Activated CD4-positive, alpha-beta T cell treated with anti-CD3 and anti-CD28 coated beads, Interleukin-2, amount 10 ng/mL, durations not matched to agents 24 days and 14 days (primary cell): ENCODE data around the gene ARHGAP12. TPM values are rescaled to one million over a fixed set of nuclear protein-coding genes. Genes with fewer than 3 reads are reported as not detected.
A peak's percentile ranks its signal among the peaks of the same experiment; 100 is the strongest.

Experiments
- DNase-seq: peaks from one replicate; pipeline ENCODE4 v3.0.0; 2022
- H3K27ac Mint-ChIP-seq: one replicate; pipeline ENCODE4 v1.8.0; 2022; ENCODE audit warnings: mild to moderate bottlenecking, mixed read lengths
- H3K27me3 Mint-ChIP-seq: one replicate; pipeline ENCODE4 v1.8.0; 2022; ENCODE audit warnings: mixed read lengths
- H3K36me3 Mint-ChIP-seq: one replicate; pipeline ENCODE4 v1.8.0; 2022; ENCODE audit warnings: low read depth, mild to moderate bottlenecking, mixed read lengths
- H3K4me1 Mint-ChIP-seq: one replicate; pipeline ENCODE4 v1.8.0; 2021; ENCODE audit warnings: mixed read lengths
- H3K4me3 Mint-ChIP-seq: one replicate; pipeline ENCODE4 v1.8.0; 2022; ENCODE audit warnings: mild to moderate bottlenecking, moderate library complexity, mixed read lengths
- H3K9me3 Mint-ChIP-seq: one replicate; pipeline ENCODE4 v1.8.0; 2021; ENCODE audit warnings: mixed read lengths
- intact Hi-C: fragments of 100-400 bp; cut with micrococcal nuclease; formaldehyde crosslinking; loops from one replicate; pipeline ENCODE4 v1.15.1; 2023
- total RNA-seq: library from RNA; stranded (reverse); gene quantifications from 2 replicates; pipeline ENCODE4 v1.2.3, GENCODE V29; 2022

Gene ARHGAP12
- total RNA-seq, 1 donor from 2014 or later = 3.7 TPM

- no peaks in the 10 kb centered on the region for H3K27me3 Mint-ChIP-seq
- intact Hi-C loops = loop anchor here (2.0 kb wide), 1 partner anchor 440 kb away; no protein-coding TSS in a partner anchor
- peak overlapping the region; percentile 31 for H3K27ac Mint-ChIP-seq
- H3K4me1 Mint-ChIP-seq = peaks cover 12% of the 10 kb centered on the region
- peaks cover 9% of the 10 kb centered on the region for H3K9me3 Mint-ChIP-seq
- peak overlapping the region; percentile 58 for H3K4me3 Mint-ChIP-seq
- peaks cover 3% of the 10 kb centered on the region for H3K36me3 Mint-ChIP-seq
- no peak for DNase-seq
These were observed 167.5 kb downstream of the ARHGAP12 start for GRCh38 chr10:31761156-31761555.

- peak overlapping the region; percentile 88 for H3K27ac Mint-ChIP-seq
- intact Hi-C loops = loop anchor here (1.0 to 2.0 kb wide), 5 partner anchors 15 to 728 kb away; no protein-coding TSS in a partner anchor
- peaks cover 12% of the 10 kb centered on the region for H3K4me1 Mint-ChIP-seq
- H3K9me3 Mint-ChIP-seq = peaks cover 9% of the 10 kb centered on the region
- peak overlapping the region; percentile 96 for H3K4me3 Mint-ChIP-seq
- DNase-seq = peak; percentile 62
- no peaks in the 10 kb centered on the region for H3K27me3 Mint-ChIP-seq
- peaks cover 3% of the 10 kb centered on the region for H3K36me3 Mint-ChIP-seq
These were observed 168.0 kb downstream of the ARHGAP12 start for GRCh38 chr10:31760674-31761081.

- H3K27me3 Mint-ChIP-seq = no peaks in the 10 kb centered on the region
These were observed 168.6 kb downstream of the ARHGAP12 start for GRCh38 chr10:31759799-31760626.

GRCh38 chr10:31759124-31759798, 169.4 kb downstream of the ARHGAP12 start:
- no peaks in the 10 kb centered on the region for H3K27me3 Mint-ChIP-seq
- peak overlapping the region; percentile 96 for H3K4me3 Mint-ChIP-seq
- DNase-seq = peak; percentile 80
- intact Hi-C loops = no loop called here
- peak overlapping the region; percentile 99 for H3K27ac Mint-ChIP-seq
- peaks cover 5% of the 10 kb centered on the region for H3K9me3 Mint-ChIP-seq
- peaks cover 3% of the 10 kb centered on the region for H3K36me3 Mint-ChIP-seq
- peaks cover 12% of the 10 kb centered on the region for H3K4me1 Mint-ChIP-seq

More at GRCh38 chr10:31759799-31760626, 168.6 kb downstream of the ARHGAP12 start:
- peaks cover 9% of the 10 kb centered on the region for H3K9me3 Mint-ChIP-seq
- DNase-seq = peak; percentile 98
- peak overlapping the region; percentile 91 for H3K27ac Mint-ChIP-seq
- intact Hi-C loops = loop anchor here (1.0 to 2.0 kb wide), 5 partner anchors 15 to 728 kb away; no protein-coding TSS in a partner anchor
- H3K4me3 Mint-ChIP-seq = peak overlapping the region; percentile 96
- H3K36me3 Mint-ChIP-seq = peaks cover 3% of the 10 kb centered on the region
- H3K4me1 Mint-ChIP-seq = peaks cover 12% of the 10 kb centered on the region

- peaks cover 3% of the 10 kb centered on the region for H3K36me3 Mint-ChIP-seq
- H3K4me1 Mint-ChIP-seq = peaks cover 12% of the 10 kb centered on the region
- H3K27me3 Mint-ChIP-seq = no peaks in the 10 kb centered on the region
- H3K27ac Mint-ChIP-seq = no peak overlapping the region
- intact Hi-C loops = no loop called here
- H3K4me3 Mint-ChIP-seq = no peak overlapping the region
- H3K9me3 Mint-ChIP-seq = no peaks in the 10 kb centered on the region
- no peak for DNase-seq
These were observed 170.1 kb downstream of the ARHGAP12 start for GRCh38 chr10:31758495-31758894.

GRCh38 chr10:31757831-31758230, 170.8 kb downstream of the ARHGAP12 start:
- H3K27ac Mint-ChIP-seq = no peak overlapping the region
- H3K4me1 Mint-ChIP-seq = peaks cover 12% of the 10 kb centered on the region
- intact Hi-C loops = no loop called here
- H3K36me3 Mint-ChIP-seq = peaks cover 3% of the 10 kb centered on the region
- H3K27me3 Mint-ChIP-seq = no peaks in the 10 kb centered on the region
- H3K4me3 Mint-ChIP-seq = no peak overlapping the region
- H3K9me3 Mint-ChIP-seq = no peaks in the 10 kb centered on the region
- no peak for DNase-seq

- intact Hi-C loops = no loop called here
These were observed 171.2 kb downstream of the ARHGAP12 start for GRCh38 chr10:31757386-31757791.

GRCh38 chr10:31756729-31757110, 171.9 kb downstream of the ARHGAP12 start:
- Mint-ChIP-seq H3K27me3 (no peaks in the 10 kb centered on the region), H3K27ac (no peak overlapping the region), H3K9me3 (no peaks in the 10 kb centered on the region), H3K4me3 (no peak overlapping the region), H3K36me3 (peaks cover 3% of the 10 kb centered on the region), H3K4me1 (peaks cover 18% of the 10 kb centered on the region)
- intact Hi-C loops = no loop called here
- no peak for DNase-seq

More at GRCh38 chr10:31757386-31757791, 171.2 kb downstream of the ARHGAP12 start:
- no peak for DNase-seq
- H3K4me1 Mint-ChIP-seq = peaks cover 12% of the 10 kb centered on the region
- H3K9me3 Mint-ChIP-seq = no peaks in the 10 kb centered on the region
- H3K36me3 Mint-ChIP-seq = peaks cover 3% of the 10 kb centered on the region
- H3K27ac Mint-ChIP-seq = no peak overlapping the region
- H3K4me3 Mint-ChIP-seq = no peak overlapping the region
- H3K27me3 Mint-ChIP-seq = no peaks in the 10 kb centered on the region

GRCh38 chr10:31756101-31756728, 172.4 kb downstream of the ARHGAP12 start:
- Mint-ChIP-seq H3K4me3 (no peak overlapping the region), H3K36me3 (peaks cover 3% of the 10 kb centered on the region), H3K27ac (no peak overlapping the region), H3K27me3 (no peaks in the 10 kb centered on the region), H3K9me3 (no peaks in the 10 kb centered on the region), H3K4me1 (peaks cover 23% of the 10 kb centered on the region)
- intact Hi-C loops = no loop called here
- no peak for DNase-seq

Other genes starting within 250 kb of the ARHGAP12 start
- gene KIF5B, start 127.6 kb upstream of the ARHGAP12 start, total RNA-seq = 81.3 and 82.2 TPM in 2 replicates